Immature natural killer cell (primary cell): ENCODE measurements around the gene PPP2R5A. TPM values are rescaled to one million over a fixed set of nuclear protein-coding genes. Genes with fewer than 3 reads are reported as not detected.

Experiments used
- DNase-seq, 3 donors: peaks; one replicate each; pipeline ENCODE4 v3.0.0; 2022; ENCODE audit warnings: mixed read lengths in 1 of 3
- H3K27ac Mint-ChIP-seq, 6 donors: one replicate each; pipeline ENCODE4 v1.8.0; 2020; ENCODE audit warnings: mixed read lengths in 6 of 6, mild to moderate bottlenecking in 5 of 6, inconsistent platforms in 4 of 6, moderate library complexity in 3 of 6
- H3K27me3 Mint-ChIP-seq, 3 donors: one replicate each; pipeline ENCODE4 v1.8.0; 2020 to 2021; ENCODE audit warnings: low read depth in 3 of 3, mild to moderate bottlenecking in 3 of 3, mixed read lengths in 3 of 3, moderate library complexity in 3 of 3, inconsistent platforms in 1 of 3
- H3K36me3 Mint-ChIP-seq, 3 donors: one replicate each; pipeline ENCODE4 v1.8.0; 2020; ENCODE audit warnings: mixed read lengths in 3 of 3, inconsistent platforms in 2 of 3, mild to moderate bottlenecking in 2 of 3
- H3K4me1 Mint-ChIP-seq, 2 donors: one replicate each; pipeline ENCODE4 v1.8.0; 2020; ENCODE audit warnings: inconsistent platforms in 2 of 2, mild to moderate bottlenecking in 2 of 2, mixed read lengths in 2 of 2, moderate library complexity in 1 of 2
- H3K4me3 Mint-ChIP-seq, 5 donors: one replicate each; pipeline ENCODE4 v1.8.0; 2020; ENCODE audit warnings: mild to moderate bottlenecking in 5 of 5, mixed read lengths in 5 of 5, inconsistent platforms in 3 of 5, moderate library complexity in 3 of 5
- H3K9me3 Mint-ChIP-seq, 6 donors: one replicate each; pipeline ENCODE4 v1.8.0; 2020; ENCODE audit warnings: mild to moderate bottlenecking in 6 of 6, mixed read lengths in 6 of 6, inconsistent platforms in 4 of 6, moderate library complexity in 3 of 6
- polyA plus RNA-seq, 3 donors: library from polyadenylated mRNA; unstranded; fragments of 300-500 nt; fragmentation: Illumina TruSeq; gene quantifications; one replicate each; pipeline ENCODE4 v1.2.3, GENCODE V29; 2021

PPP2R5A gene
- polyA plus RNA-seq, 3 donors from 2014 or later, result 57.0 to 87.2 (median 64.6) TPM

DNA sequence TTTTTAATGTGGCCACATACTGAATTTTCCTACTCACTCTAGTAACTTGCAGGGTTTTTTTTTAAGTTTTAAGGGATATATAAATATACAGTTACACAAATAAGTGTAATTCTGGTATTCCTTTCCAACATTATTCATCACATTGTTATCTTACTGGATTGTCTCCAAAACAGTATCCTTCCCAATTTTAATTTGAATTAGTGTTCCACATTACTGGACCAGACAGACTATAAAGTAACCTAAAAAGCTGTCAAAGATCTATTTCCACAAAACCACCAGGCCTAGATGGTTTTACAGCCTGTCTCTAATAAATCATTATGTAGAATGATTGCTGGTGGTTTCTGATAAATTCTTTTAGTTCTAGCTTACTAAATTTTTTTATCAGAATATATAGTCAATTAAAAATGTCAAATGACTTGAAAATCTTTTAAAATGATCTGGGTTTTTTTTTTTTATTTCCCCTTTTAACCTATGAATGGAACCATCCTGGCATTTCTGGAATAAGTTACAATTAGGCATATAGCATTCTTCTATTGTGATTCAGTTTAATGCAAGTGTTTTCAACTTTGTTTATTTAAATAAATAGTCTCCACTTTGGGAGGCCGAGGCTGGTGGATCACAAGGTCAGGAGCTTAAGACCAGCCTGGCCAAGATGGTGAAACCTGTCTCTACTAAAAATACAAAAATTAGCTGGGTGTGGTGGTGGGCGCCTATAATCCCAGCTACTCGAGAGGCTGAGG lies 70.2 kb downstream of the PPP2R5A start:
- Mint-ChIP-seq H3K4me3 (no peak overlapping the region), H3K27me3 (peaks cover 0 to 3% (median 2%) of the 10 kb centered on the region in 3 donors), H3K9me3 (no peaks in the 10 kb centered on the region), H3K4me1 (peaks cover 4 to 29% of the 10 kb centered on the region in 2 donors), H3K36me3 (peaks cover 0 to 28% (median 11%) of the 10 kb centered on the region in 3 donors), H3K27ac (peak overlapping the region in 3 of 6 donors; percentile 34 to 57 (median 57))
- DNase-seq, result no peak

DNA sequence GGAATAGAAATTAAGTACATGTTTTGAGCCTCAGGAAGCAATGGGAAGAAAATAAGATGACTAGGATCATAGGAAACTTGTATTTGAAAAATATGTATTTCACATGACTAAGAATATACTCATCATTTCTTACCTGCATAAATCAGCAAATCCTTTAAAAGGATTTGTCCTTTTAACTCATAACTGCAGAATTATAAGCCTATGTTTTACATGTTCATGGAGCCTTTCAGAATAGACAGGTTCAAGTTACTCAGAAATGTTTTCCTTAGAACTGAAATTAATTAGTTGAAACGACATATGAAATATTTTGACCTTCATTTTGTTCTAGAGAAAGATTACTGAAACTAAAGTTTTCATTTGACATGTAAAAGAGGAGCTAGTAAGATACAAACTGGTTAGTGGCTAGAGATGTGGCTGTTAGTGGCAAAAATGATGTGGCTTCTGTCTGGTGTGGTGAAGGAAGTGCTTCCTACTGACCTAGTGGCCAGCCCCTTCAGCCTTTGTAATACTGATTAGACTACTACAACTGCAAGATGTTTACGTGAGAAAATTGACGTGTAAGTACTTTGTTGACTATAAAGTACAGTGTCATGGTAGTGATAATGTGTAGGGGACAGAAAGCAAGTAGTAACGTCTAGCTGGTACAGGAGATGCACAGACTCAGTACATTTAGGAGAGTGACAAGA lies 74.7 kb downstream of the PPP2R5A start:
- H3K4me3 Mint-ChIP-seq, result no peak overlapping the region
- H3K4me1 Mint-ChIP-seq, result peaks cover 4 to 24% of the 10 kb centered on the region in 2 donors
- H3K36me3 Mint-ChIP-seq, result peaks cover under 1 to 33% (median 11%) of the 10 kb centered on the region in 3 donors
- H3K9me3 Mint-ChIP-seq, result no peaks in the 10 kb centered on the region
- no peak for DNase-seq
- peak overlapping the region; percentile 54 to 77 (median 69) for H3K27ac Mint-ChIP-seq
- peaks cover 0 to 1% (median 0%) of the 10 kb centered on the region in 3 donors for H3K27me3 Mint-ChIP-seq

DNA sequence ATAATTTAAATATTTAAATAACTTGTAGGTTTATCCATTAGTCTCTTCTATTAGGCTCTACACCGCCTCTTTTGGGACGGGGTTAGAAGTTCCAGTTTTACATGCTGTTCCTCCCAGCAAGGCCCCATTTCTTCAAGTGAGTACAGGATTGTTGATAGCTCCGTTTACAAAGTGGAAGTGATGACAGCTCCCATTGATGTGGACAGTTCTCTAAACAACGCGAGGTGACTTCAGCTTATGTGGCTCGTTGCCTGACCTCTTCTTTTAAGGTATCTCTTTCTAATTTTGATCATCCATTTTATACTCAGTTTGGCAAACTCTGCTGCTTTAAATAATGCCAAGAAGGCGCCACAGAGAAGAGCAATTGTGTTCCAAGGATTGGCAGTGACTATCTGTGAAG lies 79.8 kb downstream of the PPP2R5A start:
- Mint-ChIP-seq H3K27me3 (peaks cover 0 to 3% (median 0%) of the 10 kb centered on the region in 3 donors), H3K36me3 (peaks cover 7 to 34% (median 16%) of the 10 kb centered on the region in 3 donors), H3K27ac (peak overlapping the region in 4 of 6 donors; percentile 37 to 86 (median 58)), H3K4me1 (peaks cover 12 to 20% of the 10 kb centered on the region in 2 donors), H3K9me3 (peaks cover 0 to 3% (median 0%) of the 10 kb centered on the region in 6 donors), H3K4me3 (no peak overlapping the region)
- DNase-seq, result no peak

DNA sequence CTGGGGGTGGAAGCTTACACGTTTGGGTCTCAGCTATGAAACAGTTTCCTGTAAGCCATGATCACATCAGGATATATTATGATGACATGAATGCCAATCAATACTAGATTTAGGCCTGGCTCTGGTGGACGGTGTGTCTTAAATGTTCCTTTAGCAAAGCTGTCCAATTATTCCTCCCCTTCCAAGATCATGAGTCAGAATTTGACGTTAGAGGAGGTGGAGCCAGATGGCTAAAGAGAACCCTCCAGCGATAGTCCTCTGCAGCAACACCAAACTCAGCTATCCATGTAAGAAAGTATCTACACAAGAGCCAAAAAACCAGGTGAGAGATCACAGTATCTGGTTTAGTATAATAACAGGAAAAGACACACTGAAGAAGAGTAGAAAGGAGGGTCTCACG lies 81.7 kb downstream of the PPP2R5A start:
- H3K4me1 Mint-ChIP-seq, result peaks cover 8 to 14% of the 10 kb centered on the region in 2 donors
- peaks cover 7 to 36% (median 23%) of the 10 kb centered on the region in 3 donors for H3K36me3 Mint-ChIP-seq
- no peak for DNase-seq
- H3K9me3 Mint-ChIP-seq, result peaks cover 0 to 3% (median 0%) of the 10 kb centered on the region in 6 donors
- peaks cover 0 to 3% (median 0%) of the 10 kb centered on the region in 3 donors for H3K27me3 Mint-ChIP-seq
- peak overlapping the region in 4 of 6 donors; percentile 1 to 76 (median 66) for H3K27ac Mint-ChIP-seq
- H3K4me3 Mint-ChIP-seq, result no peak overlapping the region

DNA sequence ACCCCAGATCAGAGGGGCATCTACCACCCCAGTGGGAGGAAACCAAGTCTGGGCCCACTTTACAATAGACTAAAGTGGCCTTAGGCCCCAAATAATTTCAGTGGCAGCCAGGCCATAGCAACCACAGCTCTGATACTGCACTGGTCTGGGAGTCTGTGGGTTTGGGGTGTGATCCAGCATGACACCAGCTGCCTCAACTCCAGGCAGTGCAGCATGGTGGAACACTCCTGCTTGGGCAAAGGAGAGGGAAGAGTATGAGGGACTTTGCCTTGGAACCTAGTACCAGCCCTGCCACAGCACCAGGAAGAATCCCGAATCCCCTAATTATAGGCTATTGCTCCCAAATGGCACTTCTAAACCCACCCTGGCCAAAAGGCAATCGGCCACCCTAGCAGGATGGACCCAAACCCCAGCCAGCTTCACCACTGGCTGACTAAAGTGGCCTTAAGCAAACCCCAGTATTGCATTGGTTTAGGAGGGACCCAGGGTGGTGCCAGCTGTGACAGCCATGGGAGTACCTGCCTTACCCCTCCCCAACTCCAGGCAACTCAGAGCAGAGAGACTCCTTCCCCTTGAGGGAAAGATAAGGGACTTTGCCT lies 82.4 kb downstream of the PPP2R5A start:
- H3K4me1 Mint-ChIP-seq, result peaks cover 8 to 14% of the 10 kb centered on the region in 2 donors
- peaks cover 0 to 3% (median 0%) of the 10 kb centered on the region in 6 donors for H3K9me3 Mint-ChIP-seq
- DNase-seq, result no peak
- peak overlapping the region in 3 of 6 donors; percentile 11 to 76 (median 43) for H3K27ac Mint-ChIP-seq
- H3K4me3 Mint-ChIP-seq, result no peak overlapping the region
- H3K36me3 Mint-ChIP-seq, result peaks cover 7 to 39% (median 27%) of the 10 kb centered on the region in 3 donors
- H3K27me3 Mint-ChIP-seq, result peaks cover 0 to 2% (median 0%) of the 10 kb centered on the region in 3 donors

DNA sequence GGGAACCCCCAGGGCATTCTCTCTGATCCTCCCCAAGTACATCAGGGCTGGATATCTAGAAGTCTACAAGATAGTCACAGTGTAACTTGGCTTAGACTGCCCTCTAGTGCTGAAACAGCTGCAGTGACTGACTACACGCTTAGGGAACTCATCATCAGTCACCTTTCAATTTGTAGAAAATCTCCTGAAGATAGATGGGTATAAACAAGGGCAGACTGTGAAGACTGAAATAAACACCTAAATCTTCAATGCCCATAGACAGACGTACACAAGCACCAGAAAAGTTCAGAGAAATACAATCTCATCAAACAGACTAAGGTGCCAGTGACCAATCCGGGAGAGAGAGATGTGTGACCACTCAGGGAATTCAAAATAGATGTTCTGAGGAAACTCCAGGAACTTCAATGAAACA lies 82.9 kb downstream of the PPP2R5A start:
- peak; percentile 54 to 67 (median 61) for DNase-seq
- peaks cover 0 to 2% (median 0%) of the 10 kb centered on the region in 3 donors for H3K27me3 Mint-ChIP-seq
- peak overlapping the region in 2 of 6 donors; percentile 11 to 43 for H3K27ac Mint-ChIP-seq
- peaks cover 8 to 14% of the 10 kb centered on the region in 2 donors for H3K4me1 Mint-ChIP-seq
- H3K4me3 Mint-ChIP-seq, result no peak overlapping the region
- peaks cover 0 to 3% (median 0%) of the 10 kb centered on the region in 6 donors for H3K9me3 Mint-ChIP-seq
- H3K36me3 Mint-ChIP-seq, result peaks cover 7 to 39% (median 28%) of the 10 kb centered on the region in 3 donors

DNA sequence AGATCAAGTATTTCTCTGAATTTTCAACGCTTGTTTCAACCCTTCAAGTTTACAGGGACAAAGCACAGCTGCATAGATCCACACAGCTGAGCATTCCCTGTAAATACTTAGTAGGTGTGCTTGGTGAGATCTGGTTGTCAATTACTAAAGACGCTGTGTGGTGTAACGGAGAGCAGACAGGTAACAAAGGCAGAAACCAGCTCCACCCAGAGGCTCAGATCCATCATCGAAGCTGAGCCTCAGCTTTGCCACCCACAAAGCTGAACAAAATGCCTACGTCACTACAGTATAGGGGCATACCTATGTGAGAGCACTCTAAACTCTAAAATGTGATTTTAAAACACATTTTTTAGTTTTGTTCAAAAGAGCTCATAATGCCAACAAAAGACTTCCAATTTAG lies 90.8 kb downstream of the PPP2R5A start:
- no peak for DNase-seq
- Mint-ChIP-seq H3K27ac (peak overlapping the region in 2 of 6 donors; percentile 34 to 76), H3K27me3 (no peaks in the 10 kb centered on the region), H3K4me3 (no peak overlapping the region), H3K36me3 (peaks cover 0 to 39% (median 15%) of the 10 kb centered on the region in 3 donors), H3K9me3 (no peaks in the 10 kb centered on the region), H3K4me1 (no peaks in the 10 kb centered on the region)

DNA sequence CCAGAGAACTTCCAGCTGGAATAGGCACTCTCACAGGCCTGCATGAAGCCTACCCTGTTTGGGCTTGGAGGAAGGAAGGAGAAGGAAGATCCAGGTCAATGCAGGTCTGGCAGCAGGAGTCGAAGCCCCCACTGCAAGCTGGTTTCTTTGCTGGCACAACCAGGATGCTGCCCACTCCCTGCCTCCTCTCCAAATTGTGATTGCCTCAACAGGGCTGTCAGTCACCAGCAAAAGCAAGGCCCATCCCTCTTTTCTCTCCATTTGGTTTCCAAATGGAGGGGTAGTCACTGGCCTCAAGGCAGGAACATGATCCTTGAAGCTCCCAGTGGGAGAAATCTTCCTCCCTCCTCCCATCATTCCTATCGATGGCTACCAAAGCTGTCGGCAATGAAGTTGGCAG lies 92.4 kb downstream of the PPP2R5A start:
- Mint-ChIP-seq H3K27me3 (no peaks in the 10 kb centered on the region), H3K4me1 (no peaks in the 10 kb centered on the region), H3K27ac (no peak overlapping the region), H3K4me3 (no peak overlapping the region), H3K9me3 (no peaks in the 10 kb centered on the region), H3K36me3 (peaks cover 0 to 33% (median 3%) of the 10 kb centered on the region in 3 donors)
- no peak for DNase-seq

DNA sequence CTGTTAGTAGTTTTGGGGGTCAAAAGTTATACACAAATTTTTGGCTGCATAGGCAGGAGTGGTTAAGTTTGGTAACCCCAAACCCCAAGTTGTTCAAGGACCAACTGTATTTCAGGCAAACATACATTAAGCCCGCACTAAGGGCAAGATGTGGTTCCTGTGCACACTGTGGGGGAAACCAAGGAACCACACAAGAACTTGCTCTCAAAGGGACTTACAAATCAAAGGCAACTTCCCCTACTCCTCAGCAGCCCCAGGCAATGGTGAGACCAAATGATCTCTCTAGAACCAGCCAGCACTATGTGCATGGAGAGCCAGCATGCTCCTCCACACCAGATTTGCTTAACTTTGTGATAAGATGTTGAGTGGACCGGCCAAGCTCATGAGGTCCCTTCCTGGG lies 94.2 kb downstream of the PPP2R5A start:
- Mint-ChIP-seq H3K27ac (peak overlapping the region in 2 of 6 donors; percentile 2 to 20), H3K4me3 (no peak overlapping the region), H3K36me3 (peaks cover 11 to 36% (median 17%) of the 10 kb centered on the region in 3 donors), H3K9me3 (no peaks in the 10 kb centered on the region), H3K4me1 (no peaks in the 10 kb centered on the region), H3K27me3 (no peaks in the 10 kb centered on the region)
- no peak for DNase-seq

DNA sequence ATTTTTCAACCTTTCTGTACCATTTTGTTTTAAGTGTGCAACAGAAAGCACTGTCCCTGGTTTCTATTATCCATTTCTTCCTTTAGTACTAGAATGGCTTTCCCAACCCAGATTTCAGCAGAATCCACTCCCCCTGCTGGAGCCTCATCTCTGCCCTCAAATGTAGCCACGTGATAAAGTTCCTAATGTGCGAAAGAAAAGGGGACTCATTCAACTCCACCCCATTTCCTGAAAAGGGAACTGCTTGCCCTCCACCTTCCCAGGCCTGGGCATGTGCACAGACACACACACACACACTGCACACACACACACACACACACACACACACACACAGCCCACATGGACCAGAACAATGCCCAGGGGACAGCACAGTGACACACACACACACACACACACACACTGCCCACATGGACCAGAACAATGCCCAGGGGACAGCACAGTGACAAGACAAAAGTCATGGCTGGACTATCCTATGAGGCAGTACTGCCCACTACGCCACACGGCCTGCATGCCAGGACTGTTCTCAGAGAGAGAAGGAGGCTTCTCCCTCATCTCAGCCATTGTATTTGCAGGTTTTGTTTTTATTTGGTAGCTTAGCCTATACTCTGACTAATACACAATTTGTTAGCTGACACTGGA lies 96.3 kb downstream of the PPP2R5A start:
- Mint-ChIP-seq H3K36me3 (peaks cover 21 to 47% (median 25%) of the 10 kb centered on the region in 3 donors), H3K27ac (peak overlapping the region in 2 of 6 donors; percentile 5 to 30), H3K4me1 (peaks cover 11 to 16% of the 10 kb centered on the region in 2 donors), H3K27me3 (no peaks in the 10 kb centered on the region), H3K4me3 (no peak overlapping the region), H3K9me3 (no peaks in the 10 kb centered on the region)
- no peak for DNase-seq

DNA sequence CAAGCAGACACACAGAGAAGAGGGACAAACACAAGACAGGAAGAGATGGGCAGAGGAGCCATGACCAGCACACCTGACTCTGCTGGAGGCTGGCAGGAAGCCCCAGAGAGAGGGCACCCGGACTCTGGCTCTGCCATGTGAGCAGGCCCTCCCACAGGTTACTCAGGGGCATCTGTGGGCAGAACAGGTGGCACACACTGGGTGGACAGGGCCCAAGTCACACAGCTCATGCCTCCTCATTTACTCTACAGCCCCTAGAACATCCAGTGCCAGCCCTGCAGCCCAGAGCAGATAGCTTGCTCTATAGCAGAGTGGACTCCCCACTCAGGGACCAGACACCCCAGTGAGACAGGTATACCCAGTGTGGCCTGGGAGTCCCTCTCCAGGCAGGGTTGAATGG lies 100.8 kb downstream of the PPP2R5A start:
- Mint-ChIP-seq H3K36me3 (peaks cover 38 to 56% (median 44%) of the 10 kb centered on the region in 3 donors), H3K27ac (peak overlapping the region in 4 of 6 donors; percentile 3 to 51 (median 25)), H3K4me1 (peaks cover 14 to 25% of the 10 kb centered on the region in 2 donors), H3K4me3 (no peak overlapping the region), H3K27me3 (no peaks in the 10 kb centered on the region), H3K9me3 (peaks cover 0 to 7% (median 2%) of the 10 kb centered on the region in 6 donors)
- DNase-seq, result no peak

DNA sequence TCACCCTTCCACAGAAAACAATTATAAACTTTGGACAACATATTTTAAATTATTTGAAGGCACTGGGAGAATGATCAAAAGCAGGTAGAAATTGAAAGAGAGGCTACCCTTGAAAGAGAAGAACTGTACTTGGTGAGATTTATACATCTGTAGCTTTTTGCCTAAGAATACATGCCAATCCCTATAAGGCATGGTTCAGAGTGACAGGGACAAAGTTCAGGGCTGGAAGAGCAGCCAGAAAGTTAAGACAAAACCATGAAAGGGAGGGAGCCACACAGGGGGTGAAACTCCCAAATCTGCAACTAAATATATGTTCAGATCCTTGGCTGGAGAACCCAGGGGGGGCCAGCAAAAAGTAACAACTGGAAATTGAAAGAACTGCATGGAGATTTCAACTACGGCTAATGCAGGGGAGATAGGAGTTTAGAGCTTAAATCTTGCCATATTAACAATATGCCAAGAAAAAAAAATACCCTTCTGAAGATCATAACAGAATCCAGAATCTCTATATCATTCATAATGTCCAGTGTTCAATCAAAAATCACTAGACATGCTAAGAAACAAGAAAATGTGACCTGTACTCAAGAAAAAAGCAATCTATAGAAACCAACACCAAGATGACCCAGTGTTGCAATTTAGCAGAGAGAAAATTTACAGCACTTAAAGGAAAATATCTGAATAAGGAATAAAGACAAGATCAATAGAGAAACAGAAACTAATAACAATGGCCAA lies 103.9 kb downstream of the PPP2R5A start:
- DNase-seq, result no peak
- H3K27me3 Mint-ChIP-seq, result no peaks in the 10 kb centered on the region
- peaks cover 0 to 7% (median 2%) of the 10 kb centered on the region in 6 donors for H3K9me3 Mint-ChIP-seq
- H3K27ac Mint-ChIP-seq, result no peak overlapping the region
- peaks cover 23 to 32% of the 10 kb centered on the region in 2 donors for H3K4me1 Mint-ChIP-seq
- H3K36me3 Mint-ChIP-seq, result peaks cover 33 to 54% (median 43%) of the 10 kb centered on the region in 3 donors
- no peak overlapping the region for H3K4me3 Mint-ChIP-seq
